Lower leg skin (tissue), 3 donors: ENCODE results near the gene MRPS25.

Source experiments
- POLR2A ChIP-seq, 2 donors: fragments of 450-650 bp; IDR thresholded peaks; one replicate each; pipeline ENCODE4 v1.6.1; 2016 to 2017; ENCODE audit warnings: antibody characterized with exemption in 2 of 2, mild to moderate bottlenecking in 1 of 2, moderate library complexity in 1 of 2
- TF ChIP-seq, protein P1 (sequence below), 3 donors: fragments of 450-650 bp; IDR thresholded peaks; one replicate each; pipeline ENCODE4 v1.5.1; 2016; ENCODE audit warnings: antibody characterized with exemption in 3 of 3, mild to moderate bottlenecking in 3 of 3, moderate library complexity in 2 of 3

- TF ChIP-seq, protein P1, sequence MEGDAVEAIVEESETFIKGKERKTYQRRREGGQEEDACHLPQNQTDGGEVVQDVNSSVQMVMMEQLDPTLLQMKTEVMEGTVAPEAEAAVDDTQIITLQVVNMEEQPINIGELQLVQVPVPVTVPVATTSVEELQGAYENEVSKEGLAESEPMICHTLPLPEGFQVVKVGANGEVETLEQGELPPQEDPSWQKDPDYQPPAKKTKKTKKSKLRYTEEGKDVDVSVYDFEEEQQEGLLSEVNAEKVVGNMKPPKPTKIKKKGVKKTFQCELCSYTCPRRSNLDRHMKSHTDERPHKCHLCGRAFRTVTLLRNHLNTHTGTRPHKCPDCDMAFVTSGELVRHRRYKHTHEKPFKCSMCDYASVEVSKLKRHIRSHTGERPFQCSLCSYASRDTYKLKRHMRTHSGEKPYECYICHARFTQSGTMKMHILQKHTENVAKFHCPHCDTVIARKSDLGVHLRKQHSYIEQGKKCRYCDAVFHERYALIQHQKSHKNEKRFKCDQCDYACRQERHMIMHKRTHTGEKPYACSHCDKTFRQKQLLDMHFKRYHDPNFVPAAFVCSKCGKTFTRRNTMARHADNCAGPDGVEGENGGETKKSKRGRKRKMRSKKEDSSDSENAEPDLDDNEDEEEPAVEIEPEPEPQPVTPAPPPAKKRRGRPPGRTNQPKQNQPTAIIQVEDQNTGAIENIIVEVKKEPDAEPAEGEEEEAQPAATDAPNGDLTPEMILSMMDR (IDR thresholded peaks at IDR 0.05) = no peak
- TF ChIP-seq POLR2A (IDR thresholded peaks at IDR 0.05) = no peak
Measured at GRCh38 chr3:15033103-15033502, 32.0 kb downstream of the MRPS25 start.
